Dendritic cell treated with granulocyte-macrophage colony-stimulating factor and Interleukin-4, amounts not matched to agents 40 ng/mL and 50 ng/mL, for 4 days (primary cell): ENCODE measurements around the gene TMC6.

Experiments used
- H3K27ac Mint-ChIP-seq: one replicate; pipeline ENCODE4 v1.8.0; 2022; ENCODE audit warnings: mild to moderate bottlenecking, mixed read lengths
- H3K27me3 Mint-ChIP-seq: one replicate; pipeline ENCODE4 v1.8.0; 2022; ENCODE audit warnings: mild to moderate bottlenecking, mixed read lengths
- H3K36me3 Mint-ChIP-seq: one replicate; pipeline ENCODE4 v1.8.0; 2022; ENCODE audit warnings: low read depth, mixed read lengths
- H3K4me1 Mint-ChIP-seq: one replicate; pipeline ENCODE4 v1.8.0; 2022; ENCODE audit warnings: low read depth, mixed read lengths
- H3K4me3 Mint-ChIP-seq: one replicate; pipeline ENCODE4 v1.8.0; 2022; ENCODE audit warnings: mild to moderate bottlenecking, moderate library complexity, mixed read lengths
- H3K9me3 Mint-ChIP-seq: one replicate; pipeline ENCODE4 v1.8.0; 2022; ENCODE audit warnings: mixed read lengths
- intact Hi-C: fragments of 100-400 bp; cut with micrococcal nuclease; formaldehyde crosslinking; loops from one replicate; pipeline ENCODE4 v1.15.0; 2022

Gene TMC6

DNA sequence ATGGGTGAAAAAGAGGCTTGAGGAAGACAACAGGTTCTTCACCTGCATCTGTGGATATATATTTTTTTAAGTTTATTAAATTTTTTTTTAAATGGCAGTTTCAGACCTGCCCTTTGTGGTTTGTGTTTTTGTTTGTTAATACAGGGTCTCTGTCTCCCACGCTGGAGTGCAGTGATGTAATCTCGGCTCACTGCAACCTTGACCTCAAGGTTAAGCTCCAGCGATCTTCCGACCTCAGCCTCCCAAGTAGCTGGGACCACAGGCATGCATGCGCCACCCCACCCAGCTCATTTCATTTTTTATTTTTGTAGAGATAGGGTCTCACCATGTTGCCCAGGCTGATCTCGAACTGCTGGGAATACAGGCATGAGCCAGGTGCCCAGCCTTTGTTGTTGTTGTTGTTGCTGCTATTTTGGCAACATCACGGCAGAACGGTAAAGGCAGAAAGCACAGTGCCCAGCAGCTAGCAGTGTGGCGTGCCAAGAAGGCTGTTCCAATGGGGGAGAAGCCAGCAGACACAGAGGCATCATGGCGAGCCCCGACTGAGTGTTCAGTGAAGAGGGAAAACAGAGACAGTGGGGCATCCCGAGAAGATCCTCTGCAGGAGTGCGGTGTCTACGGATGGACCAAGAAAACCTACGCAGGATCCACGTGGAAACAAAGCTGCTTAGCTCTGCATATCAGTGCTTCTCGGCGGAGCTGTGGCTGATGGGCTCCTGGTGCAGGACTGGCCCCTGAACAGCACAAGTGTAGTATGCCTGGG is 19.6 kb downstream of the TMC6 start:
- Mint-ChIP-seq H3K27me3 (no peaks in the 10 kb centered on the region), H3K27ac (no peak overlapping the region), H3K36me3 (peaks cover 85% of the 10 kb centered on the region), H3K9me3 (no peaks in the 10 kb centered on the region), H3K4me1 (peaks cover 22% of the 10 kb centered on the region), H3K4me3 (no peak overlapping the region)
- intact Hi-C loops = no loop called here

DNA sequence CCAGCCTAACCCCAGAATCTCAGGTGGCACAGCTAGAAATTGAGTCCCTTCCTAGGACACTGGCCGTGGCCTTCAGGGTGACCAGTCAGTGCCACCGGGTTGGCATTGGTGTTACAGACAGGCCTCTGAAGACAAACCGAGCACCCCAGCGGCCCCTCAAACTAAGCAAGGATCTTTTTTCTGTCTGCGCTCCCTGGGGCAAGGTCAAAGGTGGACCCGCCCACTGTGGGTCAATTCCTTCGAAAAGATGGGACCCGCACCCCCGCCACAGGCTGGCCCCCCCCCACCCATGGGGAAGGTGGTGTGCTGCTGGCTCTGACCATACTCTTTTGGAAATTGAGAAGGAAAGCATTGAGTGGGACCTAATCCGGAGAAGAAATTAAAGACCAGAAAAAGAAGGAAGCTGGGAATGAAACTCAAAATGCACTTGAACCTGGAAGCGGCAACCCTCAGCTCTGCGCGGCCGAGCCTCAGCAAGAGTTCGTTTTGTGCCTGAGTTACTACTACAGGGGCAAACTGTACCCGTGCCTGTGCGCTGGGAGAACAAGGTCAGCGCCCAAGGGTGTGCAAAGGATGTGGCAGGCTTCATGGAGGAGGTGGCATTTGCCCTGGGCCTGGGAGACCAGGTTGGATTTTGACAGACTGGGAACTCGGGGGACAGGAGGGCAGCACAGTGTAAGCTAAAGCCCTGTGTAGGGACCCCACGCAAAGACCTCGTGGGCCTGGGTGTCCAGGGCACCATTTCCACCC is 20.4 kb downstream of the TMC6 start:
- H3K36me3 Mint-ChIP-seq = peaks cover 85% of the 10 kb centered on the region
- H3K27ac Mint-ChIP-seq = no peak overlapping the region
- H3K9me3 Mint-ChIP-seq = no peaks in the 10 kb centered on the region
- H3K27me3 Mint-ChIP-seq = no peaks in the 10 kb centered on the region
- H3K4me1 Mint-ChIP-seq = peaks cover 14% of the 10 kb centered on the region
- intact Hi-C loops = no loop called here
- H3K4me3 Mint-ChIP-seq = no peak overlapping the region

DNA sequence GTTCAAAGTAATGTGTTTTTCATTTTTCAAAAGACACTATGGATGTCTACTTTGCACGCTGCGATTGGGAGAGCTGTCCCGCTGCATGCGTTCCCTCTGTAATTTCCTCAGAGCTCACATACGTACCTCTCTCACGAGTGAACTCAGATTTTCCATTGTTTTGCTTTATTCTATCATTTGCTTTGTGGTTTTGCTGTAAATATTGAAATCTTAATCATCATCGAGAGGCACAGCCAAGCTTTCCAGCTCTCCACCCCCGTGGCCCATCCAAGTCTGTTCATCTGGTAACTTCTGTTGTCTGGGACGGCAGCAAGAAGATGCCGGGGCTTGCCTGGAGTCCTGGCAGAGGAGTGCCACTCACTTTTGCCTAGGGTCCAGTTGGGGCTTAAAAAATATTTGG is 21.1 kb downstream of the TMC6 start:
- H3K27ac Mint-ChIP-seq = no peak overlapping the region
- H3K4me3 Mint-ChIP-seq = no peak overlapping the region
- no peaks in the 10 kb centered on the region for H3K9me3 Mint-ChIP-seq
- intact Hi-C loops = no loop called here
- peaks cover 7% of the 10 kb centered on the region for H3K4me1 Mint-ChIP-seq
- H3K36me3 Mint-ChIP-seq = peaks cover 83% of the 10 kb centered on the region
- no peaks in the 10 kb centered on the region for H3K27me3 Mint-ChIP-seq

DNA sequence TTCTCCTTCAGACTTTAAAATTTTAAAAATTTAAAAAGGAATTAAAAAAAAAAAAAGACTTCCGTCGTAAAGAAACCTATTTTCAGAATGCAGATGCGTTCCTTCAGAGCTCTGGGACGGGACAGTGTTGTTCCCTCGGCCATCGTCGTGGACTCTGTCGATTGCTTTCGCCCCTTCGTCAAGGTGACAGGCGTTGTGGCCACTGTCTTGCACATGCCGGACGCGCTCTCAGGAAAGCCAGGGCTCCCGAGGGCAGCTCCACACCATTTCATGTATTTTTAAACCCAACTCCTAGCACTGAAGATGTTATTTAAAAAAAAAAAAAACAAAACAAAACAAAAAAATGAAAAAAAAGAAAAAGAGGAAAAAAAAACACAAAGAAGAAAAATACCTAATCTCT is 22.3 kb downstream of the TMC6 start:
- Mint-ChIP-seq H3K27ac (no peak overlapping the region), H3K4me1 (peaks cover 7% of the 10 kb centered on the region), H3K9me3 (no peaks in the 10 kb centered on the region), H3K4me3 (no peak overlapping the region), H3K27me3 (no peaks in the 10 kb centered on the region), H3K36me3 (peaks cover 75% of the 10 kb centered on the region)
- intact Hi-C loops = no loop called here

DNA sequence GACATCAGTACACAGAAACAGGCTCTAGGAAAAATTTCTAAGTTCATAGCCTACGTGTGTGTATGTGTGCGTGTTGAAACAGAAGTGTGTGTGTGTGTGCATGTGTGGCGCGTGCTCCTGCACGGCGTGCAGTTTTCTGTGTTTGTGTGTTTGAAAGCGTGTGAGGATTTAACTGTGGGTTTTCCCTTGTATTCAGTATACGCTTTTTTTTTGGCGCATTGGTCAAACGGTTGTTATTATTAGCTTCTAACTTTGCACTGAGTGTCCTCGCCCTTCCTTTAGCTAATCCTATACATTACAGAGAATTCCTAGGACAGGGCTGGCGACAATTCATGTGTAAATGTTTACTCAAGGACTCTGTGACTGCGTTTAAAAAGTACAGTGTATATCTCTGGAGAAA is 23.0 kb downstream of the TMC6 start:
- H3K4me1 Mint-ChIP-seq = peaks cover 8% of the 10 kb centered on the region
- intact Hi-C loops = no loop called here
- no peaks in the 10 kb centered on the region for H3K9me3 Mint-ChIP-seq
- H3K36me3 Mint-ChIP-seq = peaks cover 68% of the 10 kb centered on the region
- H3K27ac Mint-ChIP-seq = no peak overlapping the region
- H3K4me3 Mint-ChIP-seq = no peak overlapping the region
- H3K27me3 Mint-ChIP-seq = no peaks in the 10 kb centered on the region

DNA sequence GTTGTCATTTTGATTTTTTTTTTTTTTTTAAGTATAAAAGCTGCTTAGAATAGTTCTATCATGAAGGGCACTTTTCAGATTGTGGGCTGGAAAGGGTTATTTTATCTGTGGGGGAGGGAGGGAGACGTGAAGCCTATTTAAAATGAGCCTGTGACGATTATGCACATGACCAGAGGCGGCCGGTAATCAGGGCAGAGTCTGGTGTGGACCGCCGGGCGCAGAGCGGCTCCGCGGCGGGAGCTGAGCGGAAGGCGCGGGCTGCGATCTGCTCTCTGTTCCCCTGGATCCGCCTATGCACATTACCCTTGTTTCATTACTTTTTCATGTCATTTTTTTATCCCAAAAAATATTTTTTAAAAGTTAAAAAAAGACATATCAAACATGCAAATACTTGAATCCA is 23.5 kb downstream of the TMC6 start:
- Mint-ChIP-seq H3K4me1 (peaks cover 7% of the 10 kb centered on the region), H3K4me3 (no peak overlapping the region), H3K36me3 (peaks cover 66% of the 10 kb centered on the region), H3K27me3 (no peaks in the 10 kb centered on the region), H3K27ac (no peak overlapping the region), H3K9me3 (no peaks in the 10 kb centered on the region)
- intact Hi-C loops = no loop called here

DNA sequence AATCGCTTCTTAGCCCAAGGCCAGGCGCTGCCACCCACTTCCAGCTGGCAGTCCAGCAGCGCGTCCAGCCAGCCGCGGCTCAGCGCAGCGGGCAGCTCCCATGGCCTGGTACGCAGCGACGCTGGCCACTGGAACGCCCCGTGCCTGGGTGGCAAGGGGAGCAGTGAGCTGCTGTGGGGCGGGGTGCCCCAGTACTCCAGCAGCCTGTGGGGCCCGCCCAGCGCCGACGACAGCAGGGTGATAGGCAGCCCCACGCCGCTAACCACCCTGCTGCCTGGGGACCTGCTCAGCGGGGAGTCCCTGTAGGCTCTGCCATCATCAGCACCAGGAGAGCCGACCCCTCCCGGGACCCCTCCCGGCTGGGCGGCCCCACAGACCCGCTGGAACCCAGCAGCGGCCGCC is 24.0 kb downstream of the TMC6 start:
- Mint-ChIP-seq H3K4me1 (peaks cover 7% of the 10 kb centered on the region), H3K27me3 (no peaks in the 10 kb centered on the region), H3K36me3 (peaks cover 66% of the 10 kb centered on the region), H3K9me3 (no peaks in the 10 kb centered on the region), H3K27ac (no peak overlapping the region), H3K4me3 (no peak overlapping the region)
- intact Hi-C loops = no loop called here

DNA sequence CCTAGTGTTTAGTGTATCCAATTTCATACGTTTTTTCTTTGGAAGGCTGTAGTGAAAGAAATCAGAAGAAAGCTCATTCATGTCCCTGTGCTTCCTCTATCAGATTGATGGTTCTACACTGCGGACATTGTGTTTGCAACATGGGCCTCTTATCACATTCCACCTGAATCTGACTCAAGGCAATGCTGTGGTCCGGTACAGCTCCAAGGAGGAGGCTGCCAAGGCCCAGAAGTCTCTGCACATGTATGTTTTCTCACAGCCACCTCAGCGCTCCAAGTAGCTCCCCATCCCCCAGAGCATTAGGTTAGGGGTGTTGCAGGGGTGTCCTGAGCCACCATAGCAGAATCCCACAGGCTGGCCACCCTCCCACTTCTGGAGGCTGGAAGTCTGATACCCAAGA is 25.2 kb downstream of the TMC6 start:
- H3K27ac Mint-ChIP-seq = no peak overlapping the region
- H3K36me3 Mint-ChIP-seq = peaks cover 66% of the 10 kb centered on the region
- peaks cover 7% of the 10 kb centered on the region for H3K4me1 Mint-ChIP-seq
- no peak overlapping the region for H3K4me3 Mint-ChIP-seq
- intact Hi-C loops = no loop called here
- H3K9me3 Mint-ChIP-seq = no peaks in the 10 kb centered on the region
- no peaks in the 10 kb centered on the region for H3K27me3 Mint-ChIP-seq

DNA sequence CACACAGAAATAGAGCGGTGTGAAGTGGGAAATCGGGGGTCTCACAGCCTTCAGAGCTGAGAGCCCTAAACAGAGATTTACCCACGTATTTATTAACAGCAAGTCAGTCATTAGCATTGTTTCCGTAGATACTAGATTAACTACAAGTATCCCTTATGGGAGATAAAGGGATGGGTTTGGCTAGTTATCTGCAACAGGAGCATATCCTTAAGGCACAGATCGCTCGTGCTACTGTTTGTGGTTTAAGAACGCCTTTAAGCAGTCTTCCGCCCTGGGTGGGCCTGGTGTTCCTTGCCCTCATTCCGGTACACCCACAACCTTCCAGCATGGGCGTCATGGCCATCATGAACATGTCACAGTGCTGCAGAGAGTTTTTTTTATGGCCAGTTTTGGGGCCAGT is 27.0 kb downstream of the TMC6 start:
- Mint-ChIP-seq H3K36me3 (peaks cover 63% of the 10 kb centered on the region), H3K4me3 (no peak overlapping the region), H3K4me1 (peaks cover 7% of the 10 kb centered on the region), H3K27ac (no peak overlapping the region), H3K9me3 (no peaks in the 10 kb centered on the region), H3K27me3 (no peaks in the 10 kb centered on the region)
- intact Hi-C loops = no loop called here

DNA sequence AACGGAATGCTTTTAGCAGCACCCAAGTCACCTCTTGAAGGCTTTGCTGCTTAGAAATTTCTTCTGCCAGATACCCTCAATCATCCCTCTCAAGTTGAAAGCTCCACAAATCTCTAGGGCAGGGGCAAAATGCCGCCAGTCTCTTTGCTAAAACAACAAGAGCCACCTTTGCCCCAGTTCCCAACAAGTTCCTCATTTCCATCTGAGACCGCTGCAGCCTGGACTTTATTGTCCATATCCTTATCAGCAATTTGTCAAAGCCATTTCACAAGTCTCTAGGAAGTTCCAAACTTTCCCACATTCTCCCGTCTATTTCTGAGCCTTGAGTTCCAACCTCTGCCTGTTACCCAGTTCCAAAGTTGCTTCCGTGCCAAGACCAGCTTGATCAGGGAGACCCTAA is 27.4 kb downstream of the TMC6 start:
- peaks cover 7% of the 10 kb centered on the region for H3K4me1 Mint-ChIP-seq
- H3K9me3 Mint-ChIP-seq = no peaks in the 10 kb centered on the region
- no peaks in the 10 kb centered on the region for H3K27me3 Mint-ChIP-seq
- peaks cover 68% of the 10 kb centered on the region for H3K36me3 Mint-ChIP-seq
- H3K4me3 Mint-ChIP-seq = no peak overlapping the region
- H3K27ac Mint-ChIP-seq = no peak overlapping the region
- intact Hi-C loops = no loop called here

DNA sequence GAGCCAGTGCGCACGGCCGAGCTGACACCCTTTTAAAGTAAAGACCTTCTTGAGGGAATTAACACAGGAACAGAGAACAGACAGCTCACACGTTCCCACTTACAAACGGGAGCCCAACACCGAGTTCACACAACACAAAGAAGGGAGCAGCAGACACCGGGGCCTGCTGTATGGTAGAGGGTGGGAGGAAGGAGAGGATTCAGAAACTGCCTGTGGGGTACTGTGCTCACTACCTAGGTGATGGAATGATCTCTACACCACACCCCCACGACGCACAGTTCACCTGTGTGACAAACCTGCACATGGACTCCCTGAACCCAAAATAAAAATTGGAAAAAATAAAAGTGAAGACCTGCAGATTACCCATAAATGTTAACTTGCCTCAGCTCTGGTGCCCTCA is 32.5 kb downstream of the TMC6 start:
- H3K4me1 Mint-ChIP-seq = peaks cover 3% of the 10 kb centered on the region
- H3K9me3 Mint-ChIP-seq = no peaks in the 10 kb centered on the region
- H3K27ac Mint-ChIP-seq = no peak overlapping the region
- H3K27me3 Mint-ChIP-seq = no peaks in the 10 kb centered on the region
- no peak overlapping the region for H3K4me3 Mint-ChIP-seq
- intact Hi-C loops = no loop called here
- H3K36me3 Mint-ChIP-seq = peaks cover 87% of the 10 kb centered on the region

DNA sequence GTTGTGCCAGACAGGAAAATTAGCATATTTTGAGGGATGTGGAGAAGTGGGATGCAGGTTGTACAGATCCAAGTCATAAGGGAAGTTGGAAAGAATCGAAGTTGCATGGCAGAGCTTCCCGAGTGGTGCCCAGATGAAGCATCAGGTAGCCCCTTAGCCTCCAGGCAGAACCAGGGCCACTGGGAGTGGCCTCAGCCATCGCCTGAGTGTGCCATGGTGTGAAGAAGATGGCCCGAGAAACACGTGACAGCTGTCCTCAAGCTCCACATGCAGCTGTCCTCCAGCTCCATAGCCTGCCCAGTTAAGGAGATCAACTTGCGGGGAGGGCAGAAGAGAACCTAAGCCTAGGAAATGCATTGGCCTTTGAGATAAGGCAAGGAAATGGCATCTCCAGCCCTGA is 33.5 kb downstream of the TMC6 start:
- intact Hi-C loops = no loop called here
- Mint-ChIP-seq H3K4me3 (no peak overlapping the region), H3K27ac (no peak overlapping the region)

DNA sequence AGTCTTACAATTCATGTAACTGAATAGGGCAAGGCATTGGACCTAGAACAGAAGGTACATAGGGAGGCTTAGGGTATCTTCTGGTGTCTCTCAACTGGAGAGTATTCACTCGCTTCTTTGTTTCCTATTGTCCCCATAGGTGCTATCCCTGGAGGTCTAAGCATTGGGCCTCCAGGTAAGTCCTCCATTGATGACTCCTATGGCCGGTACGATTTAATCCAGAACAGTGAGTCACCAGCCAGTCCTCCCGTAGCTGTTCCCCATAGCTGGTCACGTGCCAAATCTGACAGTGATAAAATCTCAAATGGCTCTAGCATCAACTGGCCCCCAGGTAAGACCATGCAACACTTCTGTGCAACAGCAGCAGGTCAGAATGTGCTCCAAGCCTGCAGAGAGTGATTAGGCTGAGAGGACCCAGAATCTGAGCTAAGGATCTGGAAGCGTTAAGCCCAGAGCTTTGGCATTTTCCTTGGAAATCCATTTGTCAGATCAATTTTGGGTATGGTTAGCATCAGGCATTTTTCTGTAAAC is 35.7 kb downstream of the TMC6 start:
- H3K4me1 Mint-ChIP-seq = peaks cover 16% of the 10 kb centered on the region
- H3K4me3 Mint-ChIP-seq = no peak overlapping the region
- H3K27me3 Mint-ChIP-seq = no peaks in the 10 kb centered on the region
- intact Hi-C loops = no loop called here
- H3K27ac Mint-ChIP-seq = no peak overlapping the region
- H3K36me3 Mint-ChIP-seq = peaks cover 63% of the 10 kb centered on the region
- no peaks in the 10 kb centered on the region for H3K9me3 Mint-ChIP-seq

More for the DNA sequence above, 33.5 kb downstream of the TMC6 start:
- Mint-ChIP-seq H3K9me3 (no peaks in the 10 kb centered on the region), H3K36me3 (peaks cover 85% of the 10 kb centered on the region), H3K4me1 (peaks cover 7% of the 10 kb centered on the region), H3K27me3 (no peaks in the 10 kb centered on the region)

DNA sequence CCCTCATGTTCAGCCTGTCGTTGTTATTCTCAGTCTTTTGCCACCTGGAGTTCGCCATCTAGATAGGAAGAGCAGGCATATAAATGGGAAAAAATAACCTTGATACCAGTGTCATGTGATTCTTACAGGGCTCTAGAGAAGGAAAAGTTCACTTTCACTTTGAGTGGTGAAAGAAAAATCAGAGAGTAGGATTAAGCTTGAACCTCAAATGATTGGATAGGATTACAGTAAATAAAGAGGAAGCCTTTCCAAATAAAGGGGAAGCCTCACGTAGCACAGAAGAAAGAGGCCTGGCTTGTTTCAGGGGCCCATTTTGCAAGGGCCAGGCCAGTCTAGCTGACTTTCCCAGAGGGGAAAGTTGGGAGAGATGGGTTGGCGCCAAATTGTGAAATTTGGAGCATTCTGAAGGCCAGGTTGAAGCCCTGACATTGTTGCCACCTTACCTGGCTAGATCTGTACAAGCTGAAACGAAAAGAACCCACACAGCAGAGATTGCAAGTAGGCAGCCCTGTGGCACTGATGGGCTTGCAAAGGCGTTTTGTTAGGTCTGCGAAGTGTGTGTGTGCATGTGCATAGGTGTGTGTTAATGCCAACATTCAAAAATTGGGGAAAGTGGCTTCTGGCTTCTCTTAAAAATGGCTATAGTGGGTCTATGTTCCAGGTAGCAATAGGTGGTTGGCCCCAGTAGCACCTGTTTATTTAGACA is 38.8 kb downstream of the TMC6 start:
- intact Hi-C loops = loop anchor here (10.0 kb wide), 1 partner anchor 165 kb away; no protein-coding TSS in a partner anchor
- H3K4me1 Mint-ChIP-seq = peaks cover 20% of the 10 kb centered on the region
- H3K36me3 Mint-ChIP-seq = peaks cover 55% of the 10 kb centered on the region
- H3K27ac Mint-ChIP-seq = peak overlapping the region; percentile 68
- H3K27me3 Mint-ChIP-seq = no peaks in the 10 kb centered on the region
- H3K4me3 Mint-ChIP-seq = peak overlapping the region; percentile 41
- H3K9me3 Mint-ChIP-seq = no peaks in the 10 kb centered on the region
